Camera-type eye (tissue), 1 donor: Measurements from ENCODE around the gene RICTOR. TPM values are rescaled to one million over a fixed set of nuclear protein-coding genes. Genes with fewer than 3 reads are reported as not detected.

Source experiments
- total RNA-seq: library from RNA; depleted of rRNA; stranded (reverse); fragments of >200 nt; gene quantifications from one replicate; pipeline ENCODE4 v1.2.3, GENCODE V29; 2014

RICTOR gene
- total RNA-seq: 132 TPM

GRCh38 chr5:39074017-39074814 lies at the start of gene RICTOR:
RICTOR (minus strand) TSS chr5:39074399; CDS start chr5:39074377, 22 bp downstream.

Other genes with a start within 250 kb of the RICTOR start
- gene OSMR, start 228.4 kb downstream of the RICTOR start, total RNA-seq: 13.9 TPM
- 6.3 TPM for gene FYB1, start 145.2 kb upstream of the RICTOR start, total RNA-seq